Central memory CD8-positive, alpha-beta T cell (primary cell): Measurements from ENCODE around the gene NFU1.

ENCODE experiments used
- ATAC-seq: fragments of 150-1000 bp; cut with Tn5 transposase; replicated peaks from 2 replicates; pipeline ENCODE4 v1.10.0; 2022; ENCODE audit warnings: mild to moderate bottlenecking, moderate FRiP score, moderate number of reproducible peaks; ENCODE audit not compliant: poor library complexity, severe bottlenecking; ENCODE audit errors: extremely low read depth
- DNase-seq, 2 donors: peaks; one replicate each; pipeline ENCODE4 v3.0.0; 2021; ENCODE audit warnings: low spot score in 2 of 2
- H3K27ac Mint-ChIP-seq: one replicate; pipeline ENCODE4 v1.8.0; 2022; ENCODE audit warnings: low read depth, mild to moderate bottlenecking, moderate library complexity, mixed read lengths
- H3K27me3 Mint-ChIP-seq: one replicate; pipeline ENCODE4 v1.8.0; 2022; ENCODE audit warnings: mixed read lengths
- H3K36me3 Mint-ChIP-seq: one replicate; pipeline ENCODE4 v1.8.0; 2022; ENCODE audit warnings: mild to moderate bottlenecking, moderate library complexity, mixed read lengths; ENCODE audit not compliant: insufficient read depth
- H3K4me1 Mint-ChIP-seq: one replicate; pipeline ENCODE4 v1.8.0; 2022; ENCODE audit warnings: mixed read lengths
- H3K4me3 Mint-ChIP-seq: one replicate; pipeline ENCODE4 v1.8.0; 2022; ENCODE audit warnings: mild to moderate bottlenecking, moderate library complexity, mixed read lengths
- H3K9me3 Mint-ChIP-seq: one replicate; pipeline ENCODE4 v1.8.0; 2022; ENCODE audit warnings: mixed read lengths

Gene NFU1

GRCh38 chr2:69465513-69466456, 28.6 kb upstream of the NFU1 start:
- Mint-ChIP-seq H3K27ac (peak overlapping the region; percentile 16), H3K4me3 (no peak overlapping the region), H3K4me1 (peaks cover 6% of the 10 kb centered on the region), H3K27me3 (no peaks in the 10 kb centered on the region), H3K36me3 (peaks cover 38% of the 10 kb centered on the region), H3K9me3 (no peaks in the 10 kb centered on the region)
- DNase-seq: no peak
- no peak for ATAC-seq

- H3K27ac Mint-ChIP-seq: no peak overlapping the region
- DNase-seq (no peak), ATAC-seq (no peak)
- H3K36me3 Mint-ChIP-seq: peaks cover 33% of the 10 kb centered on the region
- H3K9me3 Mint-ChIP-seq: no peaks in the 10 kb centered on the region
- H3K4me1 Mint-ChIP-seq: peaks cover 6% of the 10 kb centered on the region
- no peaks in the 10 kb centered on the region for H3K27me3 Mint-ChIP-seq
- no peak overlapping the region for H3K4me3 Mint-ChIP-seq
These were observed 27.3 kb upstream of the NFU1 start for GRCh38 chr2:69464575-69464974.

GRCh38 chr2:69462780-69463179, 25.5 kb upstream of the NFU1 start:
- Mint-ChIP-seq H3K27ac (no peak overlapping the region), H3K9me3 (no peaks in the 10 kb centered on the region), H3K27me3 (no peaks in the 10 kb centered on the region), H3K4me1 (no peaks in the 10 kb centered on the region), H3K36me3 (peaks cover 31% of the 10 kb centered on the region), H3K4me3 (no peak overlapping the region)
- ATAC-seq (no peak), DNase-seq (no peak)

GRCh38 chr2:69461404-69461803, 24.2 kb upstream of the NFU1 start:
- Mint-ChIP-seq H3K9me3 (no peaks in the 10 kb centered on the region), H3K36me3 (peaks cover 30% of the 10 kb centered on the region), H3K4me3 (no peak overlapping the region), H3K27me3 (no peaks in the 10 kb centered on the region), H3K4me1 (no peaks in the 10 kb centered on the region), H3K27ac (no peak overlapping the region)
- DNase-seq (no peak), ATAC-seq (no peak)

- H3K4me3 Mint-ChIP-seq: no peak overlapping the region
- H3K36me3 Mint-ChIP-seq: peaks cover 19% of the 10 kb centered on the region
- peak overlapping the region; percentile 77 for H3K27ac Mint-ChIP-seq
- ATAC-seq (no peak), DNase-seq (no peak)
- H3K9me3 Mint-ChIP-seq: no peaks in the 10 kb centered on the region
- no peaks in the 10 kb centered on the region for H3K27me3 Mint-ChIP-seq
- no peaks in the 10 kb centered on the region for H3K4me1 Mint-ChIP-seq
These were observed 22.7 kb upstream of the NFU1 start for GRCh38 chr2:69459936-69460335.

- Mint-ChIP-seq H3K4me1 (peaks cover 6% of the 10 kb centered on the region), H3K9me3 (no peaks in the 10 kb centered on the region), H3K27me3 (no peaks in the 10 kb centered on the region), H3K4me3 (no peak overlapping the region), H3K27ac (no peak overlapping the region), H3K36me3 (peaks cover 14% of the 10 kb centered on the region)
- ATAC-seq (no peak), DNase-seq (no peak)
These were observed 19.8 kb upstream of the NFU1 start for GRCh38 chr2:69456950-69457445.

- Mint-ChIP-seq H3K27me3 (no peaks in the 10 kb centered on the region), H3K27ac (no peak overlapping the region), H3K9me3 (no peaks in the 10 kb centered on the region), H3K4me1 (peaks cover 6% of the 10 kb centered on the region), H3K4me3 (no peak overlapping the region), H3K36me3 (peaks cover 8% of the 10 kb centered on the region)
- no peak for DNase-seq
- no peak for ATAC-seq
These were observed 18.9 kb upstream of the NFU1 start for GRCh38 chr2:69456154-69456553.

GRCh38 chr2:69454976-69455375, 17.7 kb upstream of the NFU1 start:
- ATAC-seq (no peak), DNase-seq (no peak)
- Mint-ChIP-seq H3K4me1 (peaks cover 6% of the 10 kb centered on the region), H3K9me3 (no peaks in the 10 kb centered on the region), H3K36me3 (peaks cover 8% of the 10 kb centered on the region), H3K27me3 (no peaks in the 10 kb centered on the region), H3K27ac (no peak overlapping the region), H3K4me3 (no peak overlapping the region)

GRCh38 chr2:69453475-69454129, 16.4 kb upstream of the NFU1 start:
- no peaks in the 10 kb centered on the region for H3K9me3 Mint-ChIP-seq
- DNase-seq: no peak
- H3K27ac Mint-ChIP-seq: peak overlapping the region; percentile 56
- no peak for ATAC-seq
- H3K36me3 Mint-ChIP-seq: peaks cover 9% of the 10 kb centered on the region
- no peaks in the 10 kb centered on the region for H3K27me3 Mint-ChIP-seq
- peaks cover 6% of the 10 kb centered on the region for H3K4me1 Mint-ChIP-seq
- no peak overlapping the region for H3K4me3 Mint-ChIP-seq

- DNase-seq (no peak), ATAC-seq (no peak)
- H3K9me3 Mint-ChIP-seq: no peaks in the 10 kb centered on the region
- H3K36me3 Mint-ChIP-seq: peaks cover 11% of the 10 kb centered on the region
- H3K27ac Mint-ChIP-seq: no peak overlapping the region
- H3K4me1 Mint-ChIP-seq: peaks cover 10% of the 10 kb centered on the region
- no peaks in the 10 kb centered on the region for H3K27me3 Mint-ChIP-seq
- H3K4me3 Mint-ChIP-seq: no peak overlapping the region
These were observed 15.5 kb upstream of the NFU1 start for GRCh38 chr2:69452687-69453086.

- Mint-ChIP-seq H3K4me1 (peaks cover 11% of the 10 kb centered on the region), H3K36me3 (peaks cover 6% of the 10 kb centered on the region), H3K4me3 (no peak overlapping the region), H3K9me3 (no peaks in the 10 kb centered on the region), H3K27ac (no peak overlapping the region), H3K27me3 (no peaks in the 10 kb centered on the region)
- no peak for DNase-seq
- ATAC-seq: no peak
These were observed 13.6 kb upstream of the NFU1 start for GRCh38 chr2:69450735-69451416.

- no peaks in the 10 kb centered on the region for H3K27me3 Mint-ChIP-seq
- no peak overlapping the region for H3K27ac Mint-ChIP-seq
- no peak for DNase-seq
- peaks cover 11% of the 10 kb centered on the region for H3K4me1 Mint-ChIP-seq
- no peaks in the 10 kb centered on the region for H3K9me3 Mint-ChIP-seq
- H3K4me3 Mint-ChIP-seq: no peak overlapping the region
- no peak for ATAC-seq
- H3K36me3 Mint-ChIP-seq: peaks cover 6% of the 10 kb centered on the region
These were observed 12.7 kb upstream of the NFU1 start for GRCh38 chr2:69449906-69450305.
